ENCODE results near the gene RAD51.
A peak's percentile ranks its signal among the peaks of the same experiment; 100 is the strongest.

The RAD51 gene

GRCh38 chr15:40764629-40765103 is 69.7 kb downstream of the RAD51 start:
- H3K36me3 ChIP-seq (ENCODE audit: insufficient read depth, low read length) = no peaks in the 10 kb centered on the region; the same call in 1 of the 2 replicates
- H3K4me3 ChIP-seq (ENCODE audit: low read length, poor library complexity, severe bottlenecking) = peak overlapping the region; percentile 98
- H3K4me1 ChIP-seq (ENCODE audit: insufficient read depth, low read length, poor library complexity, severe bottlenecking) = peaks cover 53% of the 10 kb centered on the region
- peak overlapping the region; percentile 95 for H3K4me2 ChIP-seq (ENCODE audit: low read depth, low read length, poor library complexity, severe bottlenecking)
- no peaks in the 10 kb centered on the region for H3K27me3 ChIP-seq (ENCODE audit: insufficient read depth, low read length, poor library complexity, severe bottlenecking)
- H3K9me2 ChIP-seq (replicated peaks; ENCODE audit: low read depth, low read length) = no peaks in the 10 kb centered on the region
- no peak for TF ChIP-seq CTCF (conservative IDR thresholded peaks at IDR 0.05; ENCODE audit: low read length)
- TF ChIP-seq EZH2phosphoT487 (IDR thresholded peaks at IDR 0.05; ENCODE audit: borderline replicate concordance) = no peak
- H3F3A ChIP-seq (ENCODE audit: low read depth) = peaks cover 9% of the 10 kb centered on the region
- H4K20me1 ChIP-seq (ENCODE audit: insufficient read depth, low read length, poor library complexity, severe bottlenecking) = peaks cover 7% of the 10 kb centered on the region
- no peaks in the 10 kb centered on the region for H3K9me3 ChIP-seq (ENCODE audit: insufficient read depth, low read depth, low read length)
- H3K79me2 ChIP-seq (ENCODE audit: insufficient read depth, low read length) = peaks cover 51% of the 10 kb centered on the region
- H2AFZ ChIP-seq (ENCODE audit: low read length) = peak overlapping the region; percentile 78
- peak overlapping the region; percentile 84 for H3K9ac ChIP-seq (ENCODE audit: low read depth, low read length, poor library complexity, severe bottlenecking)

DNA sequence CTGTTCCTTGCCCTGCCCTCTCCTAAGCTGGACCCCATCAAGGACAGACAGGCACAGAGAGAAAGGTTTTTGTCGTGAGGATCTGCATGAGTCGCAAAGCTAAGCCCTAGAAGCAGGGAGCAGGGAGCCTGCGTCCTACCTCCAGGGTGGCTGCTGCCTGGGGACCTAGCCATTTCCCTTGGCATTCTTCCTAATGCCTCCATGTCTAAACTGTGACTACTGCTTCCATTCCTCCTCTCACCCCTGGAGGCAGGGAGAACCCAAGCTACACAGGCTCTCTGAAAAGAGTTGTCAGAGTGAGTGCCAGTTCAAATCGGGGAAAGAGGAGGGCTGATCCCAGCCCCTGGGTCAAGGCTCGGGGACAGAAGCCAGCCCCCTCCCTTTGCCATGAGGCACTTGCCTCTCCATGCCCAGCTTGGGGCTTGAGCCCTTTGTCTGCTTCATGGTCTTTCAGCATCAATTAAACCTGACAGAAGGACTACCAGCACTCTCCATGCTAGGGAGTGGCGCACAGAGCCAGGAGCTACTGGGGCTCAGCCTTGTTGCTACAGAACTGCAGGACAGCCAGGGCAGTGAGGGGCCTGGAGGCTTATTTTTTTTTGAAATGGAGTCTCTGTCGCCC is 71.3 kb downstream of the RAD51 start:
- no peak for TF ChIP-seq EZH2phosphoT487 (IDR thresholded peaks at IDR 0.05; ENCODE audit: borderline replicate concordance)
- TF ChIP-seq CTCF (conservative IDR thresholded peaks at IDR 0.05; ENCODE audit: low read length) = no peak
- H3K36me3 ChIP-seq (ENCODE audit: insufficient read depth, low read length) = no peaks in the 10 kb centered on the region; the same call in 1 of the 2 replicates
- H3K9me3 ChIP-seq (ENCODE audit: insufficient read depth, low read depth, low read length) = no peaks in the 10 kb centered on the region
- H3K9ac ChIP-seq (ENCODE audit: low read depth, low read length, poor library complexity, severe bottlenecking) = peak overlapping the region; percentile 84
- H3K79me2 ChIP-seq (ENCODE audit: insufficient read depth, low read length) = peaks cover 51% of the 10 kb centered on the region
- H3K27me3 ChIP-seq (ENCODE audit: insufficient read depth, low read length, poor library complexity, severe bottlenecking) = no peaks in the 10 kb centered on the region
- peak overlapping the region; percentile 95 for H3K4me2 ChIP-seq (ENCODE audit: low read depth, low read length, poor library complexity, severe bottlenecking)
- H3K9me2 ChIP-seq (replicated peaks; ENCODE audit: low read depth, low read length) = no peaks in the 10 kb centered on the region
- no peak overlapping the region for H2AFZ ChIP-seq (ENCODE audit: low read length)
- peak overlapping the region; percentile 98 for H3K4me3 ChIP-seq (ENCODE audit: low read length, poor library complexity, severe bottlenecking)
- H3F3A ChIP-seq (ENCODE audit: low read depth) = peaks cover 13% of the 10 kb centered on the region
- H3K4me1 ChIP-seq (ENCODE audit: insufficient read depth, low read length, poor library complexity, severe bottlenecking) = peaks cover 68% of the 10 kb centered on the region
- H4K20me1 ChIP-seq (ENCODE audit: insufficient read depth, low read length, poor library complexity, severe bottlenecking) = peaks cover 7% of the 10 kb centered on the region

DNA sequence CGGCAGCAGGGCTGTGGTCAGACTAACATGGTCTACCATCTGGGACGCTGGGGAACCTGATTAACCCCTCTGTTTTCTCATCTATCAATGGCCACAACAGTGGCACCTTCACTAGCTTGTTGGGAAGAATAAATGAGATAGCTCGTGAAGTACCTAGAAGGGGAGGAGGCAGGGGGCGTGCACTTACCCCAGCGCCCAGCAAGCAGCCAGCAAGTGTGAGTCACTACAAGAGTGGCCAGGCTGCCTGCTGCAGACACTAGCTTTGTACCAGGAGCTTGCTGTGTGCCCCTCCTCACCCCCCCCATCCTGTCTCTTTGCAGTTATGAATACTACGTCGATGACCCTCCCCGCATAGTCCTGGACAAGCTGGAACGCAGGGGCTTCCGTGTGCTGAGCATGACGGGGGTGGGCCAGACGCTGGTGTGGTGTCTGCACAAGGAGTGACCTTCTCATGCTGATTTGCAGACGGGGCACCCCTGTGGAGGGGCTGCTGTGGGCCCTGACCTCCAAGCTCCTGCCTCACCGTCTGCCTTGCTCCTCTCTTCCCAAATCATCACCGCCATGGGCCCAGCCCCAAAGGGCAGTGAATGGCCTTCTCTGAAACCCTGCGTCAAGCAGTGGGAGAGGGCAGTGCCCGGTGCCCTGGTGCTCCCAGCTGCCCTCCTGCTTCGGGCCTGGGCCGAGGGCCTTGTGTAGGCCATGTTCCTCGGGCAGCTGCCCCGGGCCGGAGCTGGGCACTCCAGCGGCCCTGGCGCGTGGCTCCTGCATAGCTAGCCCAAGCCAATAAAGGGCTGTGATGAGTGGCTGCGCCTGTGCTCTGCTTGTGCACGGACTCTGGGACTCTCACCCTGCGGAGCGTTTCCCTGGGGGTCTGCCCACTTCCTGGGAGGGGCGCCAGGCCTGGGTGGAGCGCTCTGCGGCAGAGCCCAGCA is 72.2 kb downstream of the RAD51 start:
- H3F3A ChIP-seq (ENCODE audit: low read depth) = peaks cover 13% of the 10 kb centered on the region
- H2AFZ ChIP-seq (ENCODE audit: low read length) = no peak overlapping the region
- no peaks in the 10 kb centered on the region for H3K9me3 ChIP-seq (ENCODE audit: insufficient read depth, low read depth, low read length)
- H3K4me3 ChIP-seq (ENCODE audit: low read length, poor library complexity, severe bottlenecking) = no peak overlapping the region
- H3K4me1 ChIP-seq (ENCODE audit: insufficient read depth, low read length, poor library complexity, severe bottlenecking) = peaks cover 77% of the 10 kb centered on the region
- no peaks in the 10 kb centered on the region; the same call in none of the 2 replicates for H3K36me3 ChIP-seq (ENCODE audit: insufficient read depth, low read length)
- peaks cover 51% of the 10 kb centered on the region for H3K79me2 ChIP-seq (ENCODE audit: insufficient read depth, low read length)
- H3K9me2 ChIP-seq (replicated peaks; ENCODE audit: low read depth, low read length) = no peaks in the 10 kb centered on the region
- TF ChIP-seq EZH2phosphoT487 (IDR thresholded peaks at IDR 0.05; ENCODE audit: borderline replicate concordance) = no peak
- no peak for TF ChIP-seq CTCF (conservative IDR thresholded peaks at IDR 0.05; ENCODE audit: low read length)
- H3K27me3 ChIP-seq (ENCODE audit: insufficient read depth, low read length, poor library complexity, severe bottlenecking) = no peaks in the 10 kb centered on the region
- no peak overlapping the region for H3K9ac ChIP-seq (ENCODE audit: low read depth, low read length, poor library complexity, severe bottlenecking)
- H3K4me2 ChIP-seq (ENCODE audit: low read depth, low read length, poor library complexity, severe bottlenecking) = peak overlapping the region; percentile 95
- peaks cover 7% of the 10 kb centered on the region for H4K20me1 ChIP-seq (ENCODE audit: insufficient read depth, low read length, poor library complexity, severe bottlenecking)

Data from Loucy (cell line).